HG03175 (cell line): ENCODE results near the gene ONECUT1.

Experiments used
- ATAC-seq: cut with Tn5 transposase; IDR thresholded peaks from one replicate; pipeline ENCODE4 v1.9.1; 2021; ENCODE audit warnings: mild to moderate bottlenecking, moderate library complexity; ENCODE audit not compliant: unreplicated experiment

ONECUT1 gene

GRCh38 chr15:52783929-52784798 lies 6.0 kb downstream of the ONECUT1 start:
- ATAC-seq = no peak

- ATAC-seq = no peak
Measured at GRCh38 chr15:52783191-52783829, 6.8 kb downstream of the ONECUT1 start.

GRCh38 chr15:52782514-52782913 lies 7.6 kb downstream of the ONECUT1 start:
- ATAC-seq = no peak

GRCh38 chr15:52780172-52780980 lies 9.8 kb downstream of the ONECUT1 start:
- ATAC-seq = peak; percentile 74

- no peak for ATAC-seq
Measured at GRCh38 chr15:52778457-52778856, 11.7 kb downstream of the ONECUT1 start.

GRCh38 chr15:52772766-52773165 lies 17.4 kb downstream of the ONECUT1 start:
- ATAC-seq = no peak

- no peak for ATAC-seq
Measured at GRCh38 chr15:52765785-52766184, 24.4 kb downstream of the ONECUT1 start.

- ATAC-seq = no peak
Measured at GRCh38 chr15:52764731-52765130, 25.4 kb downstream of the ONECUT1 start.

- ATAC-seq = no peak
Measured at GRCh38 chr15:52762621-52763020, 27.5 kb downstream of the ONECUT1 start.

GRCh38 chr15:52760562-52760961 lies 29.6 kb downstream of the ONECUT1 start:
- no peak for ATAC-seq

- ATAC-seq = no peak
Measured at GRCh38 chr15:52759969-52760368, 30.2 kb downstream of the ONECUT1 start.

GRCh38 chr15:52757496-52757895 lies 32.6 kb downstream of the ONECUT1 start:
- no peak for ATAC-seq

- no peak for ATAC-seq
Measured at GRCh38 chr15:52751522-52751921, 38.6 kb downstream of the ONECUT1 start.

GRCh38 chr15:52749258-52749657 lies 40.9 kb downstream of the ONECUT1 start:
- ATAC-seq = no peak

GRCh38 chr15:52746162-52746757 lies 43.9 kb downstream of the ONECUT1 start:
- no peak for ATAC-seq

- ATAC-seq = no peak
Measured at GRCh38 chr15:52745326-52746161, 44.6 kb downstream of the ONECUT1 start.

- ATAC-seq = no peak
Measured at GRCh38 chr15:52738311-52738710, 51.8 kb downstream of the ONECUT1 start.

GRCh38 chr15:52737720-52738119 lies 52.4 kb downstream of the ONECUT1 start:
- no peak for ATAC-seq

- ATAC-seq = peak; percentile 89
Measured at GRCh38 chr15:52735231-52736089, 54.7 kb downstream of the ONECUT1 start.
